ENCODE data around the gene PSAT1. TPM values are rescaled to one million over a fixed set of nuclear protein-coding genes. Genes with fewer than 3 reads are reported as not detected.

PSAT1 gene
- total RNA-seq, 1 experiment from 2014 or later = 315 TPM

DNA sequence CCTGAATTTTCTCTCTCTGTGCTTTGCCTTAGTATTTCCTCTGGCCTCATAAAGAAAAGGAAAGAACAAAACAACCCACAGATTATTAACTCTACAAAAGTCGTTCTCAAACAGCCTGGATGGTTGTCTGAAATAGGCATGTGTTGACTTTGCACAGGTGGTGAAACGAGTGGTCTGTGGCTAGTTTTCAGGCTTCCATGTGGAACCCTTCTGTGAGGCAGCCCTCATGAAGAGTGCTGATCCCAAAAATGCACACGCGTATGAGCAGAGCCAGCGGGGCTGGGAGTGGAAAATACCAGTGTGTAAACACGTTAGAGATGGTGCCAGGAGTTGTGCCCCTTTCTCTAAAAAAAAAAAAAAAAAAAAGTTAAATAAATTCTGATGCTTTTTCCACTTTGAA is 4.9 kb upstream of the PSAT1 start:
- H3K9me3 ChIP-seq (ENCODE audit: insufficient read depth, low read depth) = no peaks in the 10 kb centered on the region
- H2AFZ ChIP-seq = no peak overlapping the region
- POLR2A ChIA-PET (ENCODE audit: unreplicated experiment) = no interaction called here
- intact Hi-C loops (cut with micrococcal nuclease; ENCODE audit: unreplicated experiment) = no loop called here
- no peak overlapping the region for H3K4me2 ChIP-seq
- CTCF ChIA-PET = no interaction called here
- no peaks in the 10 kb centered on the region for H3K27me3 ChIP-seq (ENCODE audit: insufficient read depth, low read depth)
- no peaks in the 10 kb centered on the region for H3K9me2 ChIP-seq (ENCODE audit: insufficient read depth)
- H3K27ac ChIP-seq = no peak overlapping the region
- peaks cover 11% of the 10 kb centered on the region for H3K4me1 ChIP-seq (replicated peaks; ENCODE audit: insufficient read depth)
- H3K4me3 ChIP-seq = no peak overlapping the region
- no peaks in the 10 kb centered on the region for H3K36me3 ChIP-seq (ENCODE audit: low read depth)
- TF ChIP-seq EZH2 (IDR thresholded peaks at IDR 0.05; ENCODE audit: low read depth) = no peak
- TF ChIP-seq, protein P1, sequence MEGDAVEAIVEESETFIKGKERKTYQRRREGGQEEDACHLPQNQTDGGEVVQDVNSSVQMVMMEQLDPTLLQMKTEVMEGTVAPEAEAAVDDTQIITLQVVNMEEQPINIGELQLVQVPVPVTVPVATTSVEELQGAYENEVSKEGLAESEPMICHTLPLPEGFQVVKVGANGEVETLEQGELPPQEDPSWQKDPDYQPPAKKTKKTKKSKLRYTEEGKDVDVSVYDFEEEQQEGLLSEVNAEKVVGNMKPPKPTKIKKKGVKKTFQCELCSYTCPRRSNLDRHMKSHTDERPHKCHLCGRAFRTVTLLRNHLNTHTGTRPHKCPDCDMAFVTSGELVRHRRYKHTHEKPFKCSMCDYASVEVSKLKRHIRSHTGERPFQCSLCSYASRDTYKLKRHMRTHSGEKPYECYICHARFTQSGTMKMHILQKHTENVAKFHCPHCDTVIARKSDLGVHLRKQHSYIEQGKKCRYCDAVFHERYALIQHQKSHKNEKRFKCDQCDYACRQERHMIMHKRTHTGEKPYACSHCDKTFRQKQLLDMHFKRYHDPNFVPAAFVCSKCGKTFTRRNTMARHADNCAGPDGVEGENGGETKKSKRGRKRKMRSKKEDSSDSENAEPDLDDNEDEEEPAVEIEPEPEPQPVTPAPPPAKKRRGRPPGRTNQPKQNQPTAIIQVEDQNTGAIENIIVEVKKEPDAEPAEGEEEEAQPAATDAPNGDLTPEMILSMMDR (conservative IDR thresholded peaks at IDR 0.05) = no peak
- BruUV-seq (replicated peaks) = no TSS peak
- no peaks in the 10 kb centered on the region for H4K20me1 ChIP-seq (ENCODE audit: insufficient read depth)
- DNase-seq = no peak
- H3F3A ChIP-seq (ENCODE audit: insufficient read depth, low read depth) = peaks cover 10% of the 10 kb centered on the region; the same call in 1 of the 2 replicates
- peaks cover under 1% of the 10 kb centered on the region; the same call in 1 of the 2 replicates for H3K79me2 ChIP-seq (ENCODE audit: low read depth)

DNA sequence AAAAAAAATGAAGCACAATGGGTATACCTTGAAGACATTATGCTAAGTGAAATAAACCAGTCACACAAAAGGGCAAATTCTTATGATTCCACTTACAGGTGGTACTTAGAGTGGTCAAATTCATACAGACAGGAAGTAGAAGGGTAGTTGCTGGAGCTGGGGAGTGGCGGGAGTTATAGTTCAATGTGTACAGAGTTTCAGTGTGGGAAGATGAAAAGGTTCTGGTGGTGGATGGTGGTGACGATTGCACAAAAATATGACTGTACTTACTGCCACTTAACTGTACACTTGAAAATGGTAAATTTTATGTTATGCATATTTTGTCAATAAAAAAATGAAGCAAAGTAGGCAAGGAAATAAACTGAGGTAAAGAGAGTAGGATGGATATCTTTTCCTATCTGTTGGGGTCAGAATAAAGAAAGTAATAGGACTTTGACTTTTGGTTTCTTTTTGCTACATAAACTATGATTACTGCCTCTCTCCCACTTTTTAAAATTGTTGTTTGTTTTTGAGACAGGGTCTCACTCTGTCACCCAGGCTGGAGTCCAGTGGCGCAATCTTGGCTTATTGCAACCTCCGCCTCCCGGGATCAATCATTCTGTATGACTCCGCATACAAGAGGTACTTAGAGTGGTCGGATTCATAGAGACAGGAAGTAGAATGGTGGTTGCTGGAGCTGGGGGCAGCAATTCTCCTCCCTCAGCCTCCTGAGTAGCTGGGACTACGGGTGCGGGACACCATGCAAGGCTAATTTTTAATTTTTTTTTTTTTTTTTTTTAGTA is 4.0 kb upstream of the PSAT1 start:
- H3K9me2 ChIP-seq (ENCODE audit: insufficient read depth) = no peaks in the 10 kb centered on the region
- peaks cover 9% of the 10 kb centered on the region for H3K79me2 ChIP-seq (ENCODE audit: low read depth)
- no peak overlapping the region for H3K4me3 ChIP-seq
- ChIA-PET POLR2A (ENCODE audit: unreplicated experiment) (no interaction called here), CTCF (interaction anchor here (0.6 kb wide), 2 partner anchors 56 to 77 kb away, joined by 11 to 13 read pairs; no protein-coding TSS in a partner anchor)
- no peak for DNase-seq
- no TSS peak for BruUV-seq (replicated peaks)
- peaks cover 10% of the 10 kb centered on the region; the same call in 1 of the 2 replicates for H3F3A ChIP-seq (ENCODE audit: insufficient read depth, low read depth)
- H3K36me3 ChIP-seq (ENCODE audit: low read depth) = no peaks in the 10 kb centered on the region
- H2AFZ ChIP-seq = no peak overlapping the region
- no peak overlapping the region for H3K4me2 ChIP-seq
- no peak for TF ChIP-seq EZH2 (IDR thresholded peaks at IDR 0.05; ENCODE audit: low read depth)
- TF ChIP-seq, protein P1 (conservative IDR thresholded peaks at IDR 0.05) = no peak
- no peaks in the 10 kb centered on the region for H3K9me3 ChIP-seq (ENCODE audit: insufficient read depth, low read depth)
- intact Hi-C loops (cut with micrococcal nuclease; ENCODE audit: unreplicated experiment) = no loop called here
- H3K4me1 ChIP-seq (replicated peaks; ENCODE audit: insufficient read depth) = peaks cover 11% of the 10 kb centered on the region
- no peaks in the 10 kb centered on the region for H3K27me3 ChIP-seq (ENCODE audit: insufficient read depth, low read depth)
- H4K20me1 ChIP-seq (ENCODE audit: insufficient read depth) = no peaks in the 10 kb centered on the region
- no peak overlapping the region for H3K27ac ChIP-seq

DNA sequence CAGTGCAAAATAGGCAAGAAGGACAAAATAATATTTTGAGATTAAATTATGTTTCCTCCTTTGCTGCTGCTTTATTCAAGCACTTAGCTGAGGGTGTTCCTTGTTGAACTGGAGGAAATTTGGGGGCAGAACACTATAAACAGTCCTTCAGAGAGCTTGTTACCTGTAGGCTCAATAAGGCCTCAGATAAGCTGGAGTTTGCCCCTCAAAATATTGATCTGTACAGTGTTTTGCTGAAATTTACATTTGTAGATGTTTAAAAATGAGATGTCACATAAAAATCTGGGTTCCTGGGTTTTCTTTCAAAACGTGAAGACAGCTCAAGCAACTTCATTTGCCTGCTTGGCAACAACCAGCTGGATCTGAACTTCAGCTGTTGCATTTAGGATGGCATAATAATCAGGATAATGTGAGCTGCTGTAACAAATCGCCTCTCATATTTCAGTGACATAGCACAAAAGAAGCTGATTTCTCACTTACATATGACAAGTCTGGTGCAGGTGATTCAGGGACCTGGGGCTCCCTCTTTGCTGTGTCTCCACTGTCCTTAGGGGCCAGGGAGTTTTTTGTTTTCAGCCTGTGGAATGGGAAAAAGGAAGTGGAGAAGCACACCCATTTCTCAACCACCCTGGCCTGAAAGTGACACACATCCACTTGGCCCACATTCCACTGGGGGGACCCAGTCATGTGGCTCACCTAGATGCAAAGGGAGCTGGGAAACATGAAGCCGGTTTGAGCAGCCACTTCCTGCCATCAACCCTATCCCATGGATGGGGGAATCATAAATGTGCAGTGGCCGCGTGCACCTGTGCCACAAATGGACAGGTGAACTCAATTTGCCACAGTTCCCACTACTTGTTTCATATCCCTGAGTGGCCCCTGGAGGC is 2.4 kb upstream of the PSAT1 start:
- Histone ChIP-seq H4K20me1 (ENCODE audit: insufficient read depth) (peaks cover 15% of the 10 kb centered on the region), H3K4me1 (replicated peaks; ENCODE audit: insufficient read depth) (peaks cover 18% of the 10 kb centered on the region), H3K27ac (no peak overlapping the region), H3K9me3 (ENCODE audit: insufficient read depth, low read depth) (no peaks in the 10 kb centered on the region), H3K36me3 (ENCODE audit: low read depth) (peaks cover 10% of the 10 kb centered on the region; the same call in 1 of the 2 replicates), H3K4me2 (no peak overlapping the region), H3F3A (ENCODE audit: insufficient read depth, low read depth) (peaks cover 10% of the 10 kb centered on the region; the same call in 1 of the 2 replicates), H2AFZ (no peak overlapping the region), H3K79me2 (ENCODE audit: low read depth) (peaks cover 25% of the 10 kb centered on the region), H3K27me3 (ENCODE audit: insufficient read depth, low read depth) (no peaks in the 10 kb centered on the region), H3K9me2 (ENCODE audit: insufficient read depth) (no peaks in the 10 kb centered on the region), H3K4me3 (no peak overlapping the region)
- intact Hi-C loops (cut with micrococcal nuclease; ENCODE audit: unreplicated experiment) = loop anchor here (5.0 kb wide), 3 partner anchors 32 to 1117 kb away; partner anchors contain the start of gene VPS13A
- no peak for TF ChIP-seq EZH2 (IDR thresholded peaks at IDR 0.05; ENCODE audit: low read depth)
- TF ChIP-seq, protein P1 (conservative IDR thresholded peaks at IDR 0.05) = no peak
- BruUV-seq (replicated peaks) = no TSS peak
- POLR2A ChIA-PET (ENCODE audit: unreplicated experiment) = no interaction called here
- CTCF ChIA-PET = no interaction called here
- no peak for DNase-seq

Measured in PC-9 (cell line).